ENCODE data around the gene SSX2IP.

Gene SSX2IP

DNA sequence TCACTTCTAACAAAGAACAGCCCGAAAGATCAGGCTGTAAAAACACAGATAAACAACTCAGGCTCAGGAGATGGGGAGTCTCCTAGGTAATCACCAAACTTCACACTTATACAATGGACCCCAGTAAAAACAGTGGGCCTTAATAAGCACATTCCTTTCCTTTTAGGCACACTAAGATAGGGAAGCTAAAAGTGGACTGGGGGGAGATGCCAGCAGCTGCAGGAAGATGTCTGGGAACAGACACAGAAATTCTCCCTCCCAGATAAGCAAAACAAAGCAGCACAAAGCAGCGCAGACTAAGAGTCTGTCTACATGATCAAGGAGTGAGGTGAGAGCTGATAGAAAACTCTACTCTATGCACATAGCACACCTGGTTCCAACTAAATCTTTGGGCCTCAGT, 87.0 kb downstream of the SSX2IP start:
- no peak overlapping the region for H3K9ac ChIP-seq
- H3K79me2 ChIP-seq (ENCODE audit: insufficient read depth, low read depth) = no peaks in the 10 kb centered on the region
- no peak overlapping the region for H3K4me2 ChIP-seq
- no peak overlapping the region for H3K4me3 ChIP-seq (IDR thresholded peaks at IDR 0.05; ENCODE audit: insufficient read depth, low read depth, low read length)
- no peaks in the 10 kb centered on the region for H3K36me3 ChIP-seq (ENCODE audit: insufficient read depth)
- TF ChIP-seq, protein P1, sequence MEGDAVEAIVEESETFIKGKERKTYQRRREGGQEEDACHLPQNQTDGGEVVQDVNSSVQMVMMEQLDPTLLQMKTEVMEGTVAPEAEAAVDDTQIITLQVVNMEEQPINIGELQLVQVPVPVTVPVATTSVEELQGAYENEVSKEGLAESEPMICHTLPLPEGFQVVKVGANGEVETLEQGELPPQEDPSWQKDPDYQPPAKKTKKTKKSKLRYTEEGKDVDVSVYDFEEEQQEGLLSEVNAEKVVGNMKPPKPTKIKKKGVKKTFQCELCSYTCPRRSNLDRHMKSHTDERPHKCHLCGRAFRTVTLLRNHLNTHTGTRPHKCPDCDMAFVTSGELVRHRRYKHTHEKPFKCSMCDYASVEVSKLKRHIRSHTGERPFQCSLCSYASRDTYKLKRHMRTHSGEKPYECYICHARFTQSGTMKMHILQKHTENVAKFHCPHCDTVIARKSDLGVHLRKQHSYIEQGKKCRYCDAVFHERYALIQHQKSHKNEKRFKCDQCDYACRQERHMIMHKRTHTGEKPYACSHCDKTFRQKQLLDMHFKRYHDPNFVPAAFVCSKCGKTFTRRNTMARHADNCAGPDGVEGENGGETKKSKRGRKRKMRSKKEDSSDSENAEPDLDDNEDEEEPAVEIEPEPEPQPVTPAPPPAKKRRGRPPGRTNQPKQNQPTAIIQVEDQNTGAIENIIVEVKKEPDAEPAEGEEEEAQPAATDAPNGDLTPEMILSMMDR (conservative IDR thresholded peaks at IDR 0.05; ENCODE audit: low read depth, low read length) = no peak
- no peaks in the 10 kb centered on the region for H3K4me1 ChIP-seq (ENCODE audit: low read depth, poor library complexity, severe bottlenecking)
- H2AFZ ChIP-seq (ENCODE audit: low read depth) = no peak overlapping the region
- no peaks in the 10 kb centered on the region for H3K27me3 ChIP-seq (ENCODE audit: insufficient read depth, low read depth)
- no peak overlapping the region for H3K27ac ChIP-seq
- no peaks in the 10 kb centered on the region for H4K20me1 ChIP-seq (ENCODE audit: insufficient read depth)

DNA sequence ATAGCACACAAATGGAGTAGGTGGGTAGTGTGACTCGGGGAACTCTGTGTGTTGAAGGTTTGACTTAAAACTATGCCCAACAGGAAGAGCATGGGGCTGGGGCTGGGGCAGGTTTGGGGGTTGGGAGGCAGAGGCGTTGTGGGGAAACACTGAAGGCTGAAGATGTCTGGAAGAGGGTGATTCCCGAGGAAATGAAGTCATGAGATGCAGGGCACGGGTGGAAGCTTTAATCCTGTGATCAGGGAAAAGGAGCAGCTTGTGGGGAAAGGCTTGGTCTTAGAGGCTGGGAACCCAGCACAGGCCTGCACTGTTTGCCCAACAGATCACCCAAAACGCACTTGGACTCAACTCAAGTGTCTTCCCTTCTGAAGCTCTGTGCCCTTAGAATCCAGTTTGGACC, 89.5 kb downstream of the SSX2IP start:
- TF ChIP-seq, protein P1 (conservative IDR thresholded peaks at IDR 0.05; ENCODE audit: low read depth, low read length) = no peak
- no peak overlapping the region for H3K9ac ChIP-seq
- H3K4me1 ChIP-seq (ENCODE audit: low read depth, poor library complexity, severe bottlenecking) = no peaks in the 10 kb centered on the region
- no peak overlapping the region for H3K4me3 ChIP-seq (IDR thresholded peaks at IDR 0.05; ENCODE audit: insufficient read depth, low read depth, low read length)
- no peak overlapping the region for H3K27ac ChIP-seq
- H3K79me2 ChIP-seq (ENCODE audit: insufficient read depth, low read depth) = no peaks in the 10 kb centered on the region
- no peak overlapping the region for H2AFZ ChIP-seq (ENCODE audit: low read depth)
- no peaks in the 10 kb centered on the region for H3K27me3 ChIP-seq (ENCODE audit: insufficient read depth, low read depth)
- no peaks in the 10 kb centered on the region for H3K36me3 ChIP-seq (ENCODE audit: insufficient read depth)
- H3K4me2 ChIP-seq = no peak overlapping the region
- H4K20me1 ChIP-seq (ENCODE audit: insufficient read depth) = no peaks in the 10 kb centered on the region

DNA sequence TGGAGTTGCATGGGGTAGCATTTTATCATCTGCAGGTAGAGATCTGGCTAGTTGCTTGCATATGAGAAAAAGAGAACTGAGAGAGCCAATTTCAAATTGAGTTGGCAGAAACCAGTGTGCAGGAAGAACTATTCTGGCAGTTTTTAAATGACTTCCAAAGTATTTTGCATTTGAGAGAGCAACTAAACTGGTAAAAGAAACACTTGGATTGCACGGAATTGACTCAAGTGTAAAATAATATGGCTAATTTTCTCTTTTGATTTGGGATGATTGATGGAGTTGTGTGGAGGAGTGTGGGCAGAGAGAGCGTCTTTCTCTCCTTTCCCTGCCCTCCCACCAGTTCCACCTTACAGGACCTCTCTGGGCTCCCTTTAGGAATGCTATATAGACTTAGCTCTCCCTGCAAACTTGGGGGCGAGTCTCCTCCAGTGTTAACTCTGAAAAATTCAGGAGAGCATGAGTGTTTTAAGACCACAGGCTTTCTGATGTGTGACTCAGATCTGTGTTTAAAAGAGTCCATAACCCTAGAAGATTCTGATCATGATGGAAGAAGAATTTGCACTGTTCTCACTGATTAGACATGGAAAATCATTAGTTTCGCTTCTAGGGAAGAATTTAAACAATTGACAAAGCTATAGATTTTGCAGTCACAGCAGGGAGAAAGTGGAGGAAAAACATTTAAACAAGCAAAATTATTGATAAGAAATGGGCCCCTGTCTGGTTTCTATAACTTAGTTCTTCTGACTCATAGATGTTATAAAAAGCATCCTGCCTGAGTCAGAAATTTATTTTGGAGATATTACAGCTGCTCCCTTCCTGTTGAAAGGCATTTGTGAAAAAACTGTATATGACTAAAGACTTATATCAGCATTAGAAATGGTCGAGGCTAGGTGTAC, 91.2 kb downstream of the SSX2IP start:
- Histone ChIP-seq H3K27me3 (ENCODE audit: insufficient read depth, low read depth) (no peaks in the 10 kb centered on the region), H3K36me3 (ENCODE audit: insufficient read depth) (no peaks in the 10 kb centered on the region), H3K79me2 (ENCODE audit: insufficient read depth, low read depth) (no peaks in the 10 kb centered on the region), H3K9ac (no peak overlapping the region), H3K4me3 (IDR thresholded peaks at IDR 0.05; ENCODE audit: insufficient read depth, low read depth, low read length) (no peak overlapping the region), H2AFZ (ENCODE audit: low read depth) (no peak overlapping the region), H4K20me1 (ENCODE audit: insufficient read depth) (no peaks in the 10 kb centered on the region), H3K4me2 (no peak overlapping the region), H3K4me1 (ENCODE audit: low read depth, poor library complexity, severe bottlenecking) (no peaks in the 10 kb centered on the region), H3K27ac (no peak overlapping the region)
- TF ChIP-seq, protein P1 (conservative IDR thresholded peaks at IDR 0.05; ENCODE audit: low read depth, low read length) = no peak

DNA sequence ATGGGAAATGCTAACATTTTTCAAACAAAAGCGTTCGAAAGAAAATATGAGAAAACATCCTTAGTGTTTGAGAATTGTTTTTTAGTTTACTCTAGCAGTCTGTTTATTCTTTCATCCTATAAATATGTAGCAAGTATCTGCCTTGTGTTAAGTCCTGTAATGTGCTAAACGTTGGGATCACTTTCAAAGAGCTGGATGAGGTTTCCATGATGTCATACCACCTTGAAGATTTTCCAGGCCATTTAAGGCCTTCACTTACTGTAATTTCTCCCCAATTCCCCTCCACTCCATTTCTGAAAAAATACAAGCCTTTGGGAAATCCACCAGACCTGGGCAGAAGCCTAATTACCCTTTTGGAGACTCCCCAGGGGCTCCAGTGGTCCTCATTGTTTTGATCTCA, 91.8 kb downstream of the SSX2IP start:
- H3K79me2 ChIP-seq (ENCODE audit: insufficient read depth, low read depth) = no peaks in the 10 kb centered on the region
- no peaks in the 10 kb centered on the region for H3K27me3 ChIP-seq (ENCODE audit: insufficient read depth, low read depth)
- H3K27ac ChIP-seq = no peak overlapping the region
- TF ChIP-seq, protein P1 (conservative IDR thresholded peaks at IDR 0.05; ENCODE audit: low read depth, low read length) = no peak
- no peak overlapping the region for H3K4me2 ChIP-seq
- H2AFZ ChIP-seq (ENCODE audit: low read depth) = no peak overlapping the region
- H3K4me3 ChIP-seq (IDR thresholded peaks at IDR 0.05; ENCODE audit: insufficient read depth, low read depth, low read length) = no peak overlapping the region
- H4K20me1 ChIP-seq (ENCODE audit: insufficient read depth) = no peaks in the 10 kb centered on the region
- no peaks in the 10 kb centered on the region for H3K4me1 ChIP-seq (ENCODE audit: low read depth, poor library complexity, severe bottlenecking)
- H3K36me3 ChIP-seq (ENCODE audit: insufficient read depth) = no peaks in the 10 kb centered on the region
- H3K9ac ChIP-seq = no peak overlapping the region

Data from KMS-11 (cell line).